GM12891 (cell line): ENCODE measurements around the gene OR2AT4. TPM values are rescaled to one million over a fixed set of nuclear protein-coding genes. Genes with fewer than 3 reads are reported as not detected.
A peak's percentile ranks its signal among the peaks of the same experiment; 100 is the strongest.

Experiments used
- DNase-seq: peaks from one replicate; pipeline ENCODE4 v3.0.0; 2011; ENCODE audit warnings: low spot score; ENCODE audit not compliant: insufficient read length
- FAIRE-seq: peaks from 2 replicates; lab custom pipeline; 2011; peaks lifted over from hg19 to GRCh38; lab: Jason Lieb, UNC
- PAX5 ChIP-seq: IDR thresholded peaks from 2 replicates; pipeline ENCODE4 v1.6.1; 2011; ENCODE audit warnings: low read length, moderate library complexity, mild to moderate bottlenecking; ENCODE audit not compliant: insufficient read depth, severe bottlenecking
- POLR2A ChIP-seq: IDR thresholded peaks from 2 replicates; pipeline ENCODE4 v1.6.1; 2011; ENCODE audit warnings: low read depth, low read length, control low read depth
- POLR2AphosphoS5 ChIP-seq: IDR thresholded peaks from 2 replicates; pipeline ENCODE4 v1.6.1; 2011; ENCODE audit warnings: low read depth, low read length, control low read depth
- POU2F2 ChIP-seq: IDR thresholded peaks from 2 replicates; pipeline ENCODE4 v1.6.1; 2011; ENCODE audit warnings: low read depth, mild to moderate bottlenecking, control low read depth, low read length, moderate library complexity
- SPI1 ChIP-seq: IDR thresholded peaks from 2 replicates; pipeline ENCODE4 v1.6.1; 2011; ENCODE audit warnings: low read depth, low read length, control low read depth
- TAF1 ChIP-seq: IDR thresholded peaks from 2 replicates; pipeline ENCODE4 v1.6.1; 2011; ENCODE audit warnings: low read depth, low read length, control low read depth
- polyA plus RNA-seq: library from polyadenylated mRNA; unstranded; fragments of >200 nt; gene quantifications from one replicate; pipeline ENCODE4 v1.2.1, GENCODE V29; 2012; ENCODE audit warnings: low read depth, missing spikeins, inconsistent platforms; ENCODE audit not compliant: missing spikeins

OR2AT4 gene
- not detected for polyA plus RNA-seq

DNA sequence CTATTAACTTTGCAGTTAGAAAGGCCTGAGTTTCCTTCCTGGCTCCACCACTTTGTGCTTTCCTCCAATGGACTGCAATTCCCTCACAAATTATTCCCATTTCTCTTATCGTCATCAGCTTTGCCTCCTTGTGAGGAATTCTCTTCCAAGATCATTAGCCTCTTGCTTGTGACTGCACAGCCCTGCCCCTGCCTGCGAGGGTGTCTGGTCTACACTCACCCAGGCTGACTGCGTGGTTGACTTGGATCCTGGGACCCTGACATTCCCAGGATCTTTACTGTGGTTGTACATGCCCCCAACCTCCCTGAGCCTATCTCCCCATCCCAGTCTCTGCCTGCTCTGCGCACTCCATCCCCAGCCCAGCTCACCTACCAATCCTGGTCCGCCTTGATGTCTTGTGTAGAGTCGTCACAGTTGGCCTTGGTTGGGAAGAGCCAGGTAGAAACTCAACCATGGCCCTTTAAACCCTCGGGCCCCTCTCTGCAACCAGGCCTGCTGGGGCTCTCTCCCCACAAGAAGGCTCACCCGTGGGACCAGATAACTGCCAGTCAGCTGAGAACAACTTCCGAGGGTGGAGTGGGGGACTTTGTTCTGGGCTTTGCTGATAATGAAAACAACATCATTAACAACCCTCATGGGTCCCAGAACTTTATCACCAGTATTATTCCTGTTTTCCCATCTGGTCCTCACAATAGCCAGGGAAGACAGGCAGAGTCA lies at the start of gene OR2AT4:
TSS of gene OR2AT4 (minus strand) at position 421 of the 717 bp plus-strand sequence.
- TF ChIP-seq SPI1 (no peak), PAX5 (no peak), POU2F2 (no peak), TAF1 (no peak), POLR2A (no peak), POLR2AphosphoS5 (no peak)
- no peak for DNase-seq
- FAIRE-seq: no peak

DNA sequence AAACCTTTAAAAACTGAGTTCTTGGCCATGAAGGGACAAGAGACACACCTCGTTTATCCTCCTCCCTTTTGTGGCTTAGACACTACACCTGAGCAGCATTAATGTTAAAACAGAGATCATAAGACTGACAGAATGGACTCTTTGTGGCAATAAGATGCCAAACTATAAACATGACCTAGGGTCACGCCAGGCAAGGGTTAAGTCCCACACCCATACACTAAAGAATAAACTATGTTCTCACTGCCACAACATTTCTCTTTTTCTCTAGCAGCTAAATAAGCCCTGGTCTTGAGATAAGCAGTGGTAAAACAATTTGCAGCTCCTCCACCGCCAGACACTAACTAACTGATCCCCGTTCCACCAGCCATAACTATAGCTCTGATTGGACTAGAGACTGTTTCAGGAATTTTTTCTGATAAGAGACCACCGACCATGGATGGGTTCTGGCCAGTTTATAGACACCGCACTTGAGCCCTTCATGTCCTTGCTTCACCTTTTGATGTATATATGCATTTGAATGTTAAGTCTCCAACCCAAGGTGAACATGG lies 49.4 kb upstream of the OR2AT4 start:
- TF ChIP-seq SPI1 (no peak), TAF1 (no peak), POU2F2 (no peak), POLR2A (no peak), PAX5 (no peak), POLR2AphosphoS5 (no peak)
- FAIRE-seq: no peak
- DNase-seq: no peak

DNA sequence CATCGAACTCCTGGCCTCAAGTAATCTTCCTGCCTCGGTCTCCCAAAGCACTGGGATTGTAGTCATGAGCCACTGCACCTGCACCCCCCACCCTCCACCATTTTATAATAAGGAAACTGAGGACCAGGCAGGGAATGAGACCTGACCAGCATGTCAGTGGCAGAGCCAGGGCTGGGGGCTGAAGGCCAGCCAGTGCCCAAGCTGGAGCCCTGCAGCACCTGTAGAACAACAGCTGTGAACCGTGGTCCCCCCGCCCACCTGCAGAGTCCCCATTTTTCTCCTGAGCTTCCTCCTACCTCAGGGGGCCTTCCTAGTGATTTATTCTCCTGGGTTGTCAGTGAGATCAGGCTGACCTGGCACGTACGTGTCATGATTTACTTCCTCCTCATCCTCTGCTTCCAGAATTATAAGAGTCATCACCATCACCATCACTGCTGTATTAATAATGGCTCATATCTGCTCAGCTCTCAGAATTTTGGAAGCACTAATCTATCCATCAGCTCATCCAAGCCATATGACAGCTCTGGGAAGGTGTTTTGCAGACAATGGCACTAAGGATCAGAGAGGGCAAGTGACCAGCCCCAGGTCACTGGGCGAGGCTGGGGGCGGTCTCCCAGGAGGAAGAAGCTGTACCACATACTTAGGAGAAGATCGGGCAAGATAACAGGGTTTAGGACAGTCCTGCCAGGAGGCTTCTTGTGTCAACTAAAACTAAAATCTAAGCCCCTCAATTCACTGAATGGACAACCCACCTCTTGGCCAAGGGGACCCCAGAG lies 48.7 kb upstream of the OR2AT4 start:
- no peak for FAIRE-seq
- no peak for DNase-seq
- TF ChIP-seq PAX5: no peak
- TF ChIP-seq TAF1: no peak
- no peak for TF ChIP-seq POLR2A
- no peak for TF ChIP-seq SPI1
- no peak for TF ChIP-seq POU2F2
- no peak for TF ChIP-seq POLR2AphosphoS5

DNA sequence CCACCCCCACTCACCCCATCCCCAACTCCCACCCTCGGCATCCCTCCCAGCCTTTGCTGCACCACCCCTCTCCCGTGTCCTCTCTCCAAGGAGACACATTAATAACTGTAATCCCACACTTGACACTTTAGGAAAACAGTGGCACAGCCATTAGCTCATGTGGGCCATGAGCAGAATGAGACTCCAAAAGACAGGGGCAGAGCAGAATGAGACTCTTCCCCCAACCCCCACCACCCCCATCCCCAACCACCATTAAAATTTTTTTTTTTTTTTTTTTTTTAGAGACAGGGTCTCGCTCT lies 48.0 kb upstream of the OR2AT4 start:
- DNase-seq: no peak
- FAIRE-seq: no peak
- no peak for TF ChIP-seq POU2F2

DNA sequence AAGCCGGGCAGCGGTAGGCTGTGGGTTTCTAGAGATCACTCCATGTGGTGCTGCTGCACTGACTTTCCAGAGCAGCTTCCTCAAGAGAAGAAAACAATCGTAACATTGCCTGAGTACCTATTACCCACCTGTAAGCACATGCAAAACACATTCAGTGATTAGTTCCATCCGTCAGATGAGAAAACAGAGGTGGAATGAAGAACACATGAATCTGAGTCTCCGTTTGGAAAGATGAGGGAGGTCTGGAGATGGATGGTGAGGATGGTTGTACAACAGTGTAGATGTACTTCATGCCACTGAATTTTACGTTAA lies 46.7 kb upstream of the OR2AT4 start:
- DNase-seq: no peak
- TF ChIP-seq PAX5 (no peak), POU2F2 (no peak)
- no peak for FAIRE-seq

DNA sequence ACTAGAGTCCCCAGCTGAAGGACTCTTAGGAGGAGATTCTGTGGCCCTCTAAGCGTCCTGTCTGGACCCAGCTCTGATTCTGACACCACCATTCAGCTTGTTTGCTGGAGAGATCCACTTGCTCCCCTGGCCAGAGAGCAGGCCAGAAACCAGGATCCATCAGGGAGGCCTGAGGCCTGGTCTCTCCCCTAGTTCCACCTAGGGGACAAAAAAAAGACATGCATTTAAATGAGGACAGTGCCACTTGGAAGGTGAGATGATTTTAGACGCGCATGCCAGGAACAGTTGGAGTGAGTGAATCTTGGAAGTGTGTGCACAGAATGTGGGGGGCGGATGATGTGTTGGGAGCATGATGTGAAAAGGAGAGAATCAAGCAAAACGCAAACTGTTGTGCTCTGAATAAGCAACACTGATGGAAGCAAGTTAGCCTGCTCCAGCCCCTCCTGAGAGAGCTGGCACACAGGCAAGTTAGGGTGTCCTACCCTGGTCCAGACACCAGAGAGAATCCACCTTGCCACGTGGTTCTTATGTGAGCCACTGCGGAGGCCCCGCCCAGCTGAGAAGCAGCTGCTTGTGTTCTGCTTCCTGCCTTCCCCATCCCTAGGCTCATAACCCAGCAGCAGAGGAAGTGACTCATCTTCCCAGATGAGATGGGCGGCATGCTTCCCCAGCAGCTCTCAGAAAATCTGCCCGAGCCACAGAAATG lies 46.2 kb upstream of the OR2AT4 start:
- TF ChIP-seq PAX5 (no peak), TAF1 (no peak), POU2F2 (no peak), POLR2AphosphoS5 (no peak), SPI1 (peak; percentile 31; the same call in 1 of the 2 replicates), POLR2A (no peak)
- DNase-seq: peak; percentile 48
- peak; percentile 70 for FAIRE-seq

DNA sequence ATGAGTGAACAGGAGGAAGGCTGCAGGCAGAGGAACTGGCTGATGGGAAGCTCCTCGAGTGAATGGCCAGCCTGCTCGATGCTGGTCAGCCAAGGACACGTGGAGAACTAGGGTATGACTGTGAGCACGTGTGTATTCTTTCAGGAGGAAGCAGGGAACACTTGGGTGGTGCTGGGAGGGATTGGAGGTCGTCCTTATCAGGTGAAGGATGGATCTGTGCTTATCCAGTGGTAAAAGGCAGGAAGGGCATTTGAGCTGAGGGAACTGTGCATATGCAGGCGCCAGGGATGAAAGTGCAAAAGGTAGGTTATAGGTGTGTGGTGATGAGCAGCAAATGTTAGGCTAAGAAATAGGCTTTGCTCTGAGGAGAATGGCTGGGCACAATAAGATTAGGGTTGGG lies 44.5 kb upstream of the OR2AT4 start:
- no peak for FAIRE-seq
- DNase-seq: no peak
- TF ChIP-seq TAF1: no peak

DNA sequence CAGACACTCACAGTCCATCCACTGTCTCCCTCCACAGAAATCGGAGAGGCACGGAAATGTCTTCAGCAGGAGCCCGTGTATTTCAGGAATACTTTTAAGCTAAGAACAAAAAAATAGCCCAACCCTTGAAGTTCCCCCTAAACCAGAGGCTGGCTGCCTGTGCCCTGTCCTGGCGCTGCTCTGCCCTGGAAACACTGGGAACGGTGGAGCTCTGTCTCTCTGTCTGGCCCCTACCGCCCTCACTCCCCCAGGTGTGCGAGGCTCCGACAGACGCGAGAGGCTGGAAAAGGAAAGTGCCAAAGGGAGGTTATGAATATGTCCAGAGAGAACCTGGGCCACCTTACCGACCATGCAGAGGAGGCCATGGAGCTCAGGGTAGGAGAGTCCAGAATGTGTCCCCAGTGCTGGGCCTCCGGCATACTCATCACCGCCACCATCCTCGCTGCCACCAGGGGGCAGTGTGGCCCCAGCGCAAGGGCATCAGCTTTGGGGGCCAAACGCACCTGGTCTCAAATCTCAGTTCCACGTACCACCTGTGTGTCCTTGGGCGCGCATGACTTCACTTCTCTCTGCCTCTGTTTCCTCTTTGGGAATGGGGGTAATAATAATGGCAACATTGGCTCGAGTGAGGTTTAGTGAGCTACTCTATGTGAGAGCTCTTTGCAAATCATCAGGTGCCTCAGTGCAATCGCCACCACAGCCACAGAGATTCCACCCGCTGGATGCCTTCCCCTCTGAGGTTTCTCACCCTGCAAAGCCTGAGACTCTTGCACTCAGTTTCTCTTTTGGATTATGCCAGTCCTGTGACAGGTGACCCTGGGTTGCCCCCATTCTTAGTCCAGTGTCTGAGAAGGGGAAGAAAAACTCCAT lies 43.8 kb upstream of the OR2AT4 start:
- no peak for TF ChIP-seq TAF1
- TF ChIP-seq PAX5: no peak
- TF ChIP-seq SPI1: no peak
- TF ChIP-seq POLR2A: no peak
- no peak for TF ChIP-seq POU2F2
- TF ChIP-seq POLR2AphosphoS5: no peak
- FAIRE-seq: peak; percentile 87
- DNase-seq: peak; percentile 70

DNA sequence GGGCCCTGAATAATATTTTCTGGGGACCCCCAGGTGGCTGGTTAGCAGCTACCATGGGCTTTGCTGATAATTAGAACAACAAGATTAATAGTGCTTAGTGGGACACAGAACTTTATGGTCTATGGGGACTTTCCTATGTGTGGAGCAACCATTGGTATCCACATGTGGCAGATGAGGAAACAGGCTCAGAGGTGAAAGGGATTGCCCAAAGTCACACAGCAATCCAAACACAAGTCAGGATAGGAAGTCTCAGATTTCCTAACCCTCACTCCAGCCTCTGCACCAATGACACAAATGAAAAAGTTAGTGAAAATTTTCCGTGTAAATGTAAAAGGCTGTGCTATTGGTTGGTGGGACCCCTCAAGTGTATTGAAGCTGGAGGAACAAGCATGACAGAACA lies 39.0 kb upstream of the OR2AT4 start:
- FAIRE-seq: no peak
- TF ChIP-seq PAX5 (no peak), POU2F2 (no peak), TAF1 (no peak), POLR2AphosphoS5 (no peak), SPI1 (no peak), POLR2A (no peak)
- no peak for DNase-seq
